H1 (cell line): Measurements from ENCODE around the gene ZNF106. TPM values are rescaled to one million over a fixed set of nuclear protein-coding genes. Genes with fewer than 3 reads are reported as not detected.

Experiments
- CTCF ChIA-PET: fragments of 300-600 bp; sonication (Branson Sonifier 250); formaldehyde crosslinking; loops from one replicate; lab custom pipeline; 2021; ENCODE audit not compliant: partially characterized antibody; lab: Charles Lee
- POLR2A ChIA-PET: fragments of 300-600 bp; sonication (Branson Sonifier 250); formaldehyde crosslinking; loops from one replicate; lab custom pipeline; 2021; ENCODE audit warnings: inconsistent platforms; ENCODE audit not compliant: partially characterized antibody; lab: Charles Lee
- DNase-seq, 2 experiments: peaks; one replicate each; pipeline versions ENCODE4 v3.0.0 to v3.0.0-alpha.2; 2010 to 2022; ENCODE audit warnings: low spot score in 2 of 2, low read depth in 1 of 2, mixed read lengths in 1 of 2
- FAIRE-seq: peaks from 2 replicates; lab custom pipeline; 2011; peaks lifted over from hg19 to GRCh38; lab: Jason Lieb, UNC
- H2AFZ ChIP-seq: 2 replicates; pipeline ENCODE4 v1.8.1; 2012; ENCODE audit warnings: low read length, inconsistent platforms
- H2AK5ac ChIP-seq: 2 replicates; pipeline ENCODE4 v1.6.1; 2013; ENCODE audit warnings: low read depth, low read length
- H2BK120ac ChIP-seq: replicated peaks from 2 replicates; pipeline ENCODE3; 2013; ENCODE audit warnings: low read depth, low read length, inconsistent platforms
- H2BK12ac ChIP-seq: 2 replicates; pipeline ENCODE4 v1.6.1; 2013; ENCODE audit warnings: low read depth, low read length
- H2BK15ac ChIP-seq: 2 replicates; pipeline ENCODE4 v1.6.1; 2013; ENCODE audit warnings: low read length
- H2BK20ac ChIP-seq: 2 replicates; pipeline ENCODE4 v1.6.1; 2013; ENCODE audit warnings: low read length
- H2BK5ac ChIP-seq: 2 replicates; pipeline ENCODE4 v1.6.1; 2013; ENCODE audit warnings: low read depth, low read length
- H3K14ac ChIP-seq: 2 replicates; pipeline ENCODE4 v1.6.1; 2013; ENCODE audit warnings: inconsistent platforms; ENCODE audit not compliant: insufficient read length
- H3K18ac ChIP-seq: 2 replicates; pipeline ENCODE4 v1.6.1; 2013; ENCODE audit warnings: low read length; ENCODE audit errors: extremely low read depth
- H3K23ac ChIP-seq: 2 replicates; pipeline ENCODE4 v1.6.1; 2013; ENCODE audit warnings: inconsistent platforms; ENCODE audit not compliant: insufficient read length
- H3K23me2 ChIP-seq: 2 replicates; pipeline ENCODE4 v1.6.1; 2013; ENCODE audit warnings: low read depth, low read length
- H3K27ac ChIP-seq: 2 replicates; pipeline ENCODE4 v1.6.1; 2011; ENCODE audit warnings: low read depth, low read length, inconsistent platforms
- H3K27me3 ChIP-seq, 4 experiments: replicated peaks in 1 of 4; 1 replicate in 1 of 4; 2 replicates in 3 of 4; pipeline versions ENCODE4 v1.6.1 to v1.8.1; 2011 to 2013; ENCODE audit warnings: low read length in 3 of 4, mild to moderate bottlenecking in 3 of 4, inconsistent platforms in 2 of 4, mixed read lengths in 2 of 4, moderate library complexity in 1 of 4; ENCODE audit not compliant: control insufficient read depth in 3 of 4, insufficient read depth in 3 of 4; ENCODE audit errors: extremely low read depth in 1 of 4
- H3K36me3 ChIP-seq, 4 experiments: 2 replicates each; pipeline versions ENCODE4 v1.6.1 to v1.8.1; 2011 to 2013; ENCODE audit warnings: mild to moderate bottlenecking in 4 of 4, low read length in 3 of 4, moderate library complexity in 2 of 4, control low read depth in 1 of 4, inconsistent platforms in 1 of 4; ENCODE audit not compliant: insufficient read depth in 4 of 4, control insufficient read depth in 2 of 4
- H3K4ac ChIP-seq: replicated peaks from 2 replicates; pipeline ENCODE3; 2013; ENCODE audit warnings: low read length, low read depth, mixed read lengths, inconsistent platforms; ENCODE audit not compliant: insufficient read length
- H3K4me1 ChIP-seq, 4 experiments: replicated peaks in 1 of 4; 1 replicate in 1 of 4; 2 replicates in 3 of 4; pipeline versions ENCODE4 v1.6.1 to v1.8.1; 2011 to 2013; ENCODE audit warnings: low read length in 3 of 4, inconsistent platforms in 2 of 4, mixed read lengths in 1 of 4; ENCODE audit not compliant: insufficient read depth in 4 of 4, control insufficient read depth in 3 of 4
- H3K4me2 ChIP-seq, 2 experiments: 2 replicates each; pipeline versions ENCODE4 v1.6.1 to v1.8.1; 2011 to 2013; ENCODE audit warnings: low read depth in 2 of 2, low read length in 2 of 2, control low read depth in 1 of 2, inconsistent platforms in 1 of 2, mild to moderate bottlenecking in 1 of 2; ENCODE audit not compliant: insufficient read depth in 1 of 2
- H3K4me3 ChIP-seq, 4 experiments: fragments of 200-600, 300-600 bp in 1 of 4; sonication (generic), shearing (Covaris generic), sonication (Bioruptor Twin) in 1 of 4; 2 replicates each; pipeline versions ENCODE4 v1.5.1 to v1.8.1; 2011 to 2016; ENCODE audit warnings: low read length in 4 of 4, low read depth in 3 of 4, control low read depth in 2 of 4, inconsistent platforms in 2 of 4, mild to moderate bottlenecking in 2 of 4, mixed read lengths in 1 of 4, moderate library complexity in 1 of 4; ENCODE audit not compliant: insufficient read depth in 2 of 4; ENCODE audit errors: extremely low read depth in 1 of 4
- H3K56ac ChIP-seq: replicated peaks from 2 replicates; pipeline ENCODE3; 2013; ENCODE audit warnings: low read depth, mild to moderate bottlenecking, mixed read lengths, low read length, inconsistent platforms; ENCODE audit not compliant: insufficient read length
- H3K79me1 ChIP-seq: 2 replicates; pipeline ENCODE4 v1.6.1; 2013; ENCODE audit warnings: low read depth, low read length, control low read depth
- H3K79me2 ChIP-seq, 2 experiments: 2 replicates each; pipeline versions ENCODE4 v1.6.1 to v1.8.1; 2012 to 2013; ENCODE audit warnings: low read length in 2 of 2, mild to moderate bottlenecking in 2 of 2, inconsistent platforms in 1 of 2; ENCODE audit not compliant: insufficient read depth in 2 of 2, control insufficient read depth in 1 of 2
- H3K9ac ChIP-seq, 4 experiments: replicated peaks in 1 of 4; 1 replicate in 1 of 4; 2 replicates in 3 of 4; pipeline versions ENCODE4 v1.6.1 to v1.8.1; 2011 to 2013; ENCODE audit warnings: low read depth in 3 of 4, low read length in 3 of 4, control low read depth in 2 of 4, mild to moderate bottlenecking in 2 of 4, moderate library complexity in 2 of 4, inconsistent platforms in 1 of 4; ENCODE audit errors: extremely low read depth in 1 of 4
- H3K9me3 ChIP-seq, 2 experiments: 2 replicates each; pipeline versions ENCODE4 v1.6.1 to v1.8.1; 2012 to 2013; ENCODE audit warnings: mild to moderate bottlenecking in 2 of 2, moderate library complexity in 2 of 2, control low read depth in 1 of 2, inconsistent platforms in 1 of 2, low read depth in 1 of 2, low read length in 1 of 2, mixed read lengths in 1 of 2; ENCODE audit not compliant: insufficient read depth in 2 of 2
- H4K20me1 ChIP-seq, 2 experiments: replicated peaks in 1 of 2; 2 replicates each; pipeline versions ENCODE3 to v1.8.1; 2011 to 2013; ENCODE audit warnings: inconsistent platforms in 2 of 2, low read length in 2 of 2, mild to moderate bottlenecking in 1 of 2; ENCODE audit not compliant: insufficient read depth in 2 of 2, control insufficient read depth in 1 of 2
- H4K5ac ChIP-seq: 2 replicates; pipeline ENCODE4 v1.6.1; 2013; ENCODE audit warnings: low read length, low read depth, mixed read lengths, inconsistent platforms; ENCODE audit not compliant: insufficient read length
- H4K8ac ChIP-seq: 2 replicates; pipeline ENCODE4 v1.8.0; 2013; ENCODE audit warnings: mild to moderate bottlenecking, moderate library complexity, low read length, inconsistent platforms; ENCODE audit not compliant: insufficient read depth; ENCODE audit errors: extremely low read depth
- H4K91ac ChIP-seq: replicated peaks from 2 replicates; pipeline ENCODE3; 2013; ENCODE audit warnings: low read length, mixed read lengths, inconsistent platforms; ENCODE audit not compliant: insufficient read length
- BACH1 ChIP-seq: IDR thresholded peaks from 2 replicates; pipeline ENCODE4 v1.6.1; 2012; ENCODE audit warnings: low read length, improper control_type of control experiment
- EGR1 ChIP-seq: IDR thresholded peaks from 2 replicates; pipeline ENCODE4 v1.6.1; 2011; ENCODE audit warnings: low read depth, low read length, borderline replicate concordance
- RBBP5 ChIP-seq: IDR thresholded peaks from 2 replicates; pipeline ENCODE4 v1.7.1; 2012; ENCODE audit warnings: low read depth, mild to moderate bottlenecking, inconsistent platforms, low read length, moderate library complexity, borderline replicate concordance
- SUZ12 ChIP-seq: fragments of 200-600 bp; sonication (generic); IDR thresholded peaks from 2 replicates; pipeline ENCODE4 v1.6.1; 2012; ENCODE audit warnings: mild to moderate bottlenecking, inconsistent platforms, low read length, moderate library complexity, mixed read lengths
- TCF12 ChIP-seq: IDR thresholded peaks from 2 replicates; pipeline ENCODE4 v1.6.1; 2011; ENCODE audit warnings: low read depth, mild to moderate bottlenecking, low read length
- WGBS, 2 experiments: shearing (Covaris generic) in 1 of 2; methylation state at CpG; one replicate each; pipeline versions ENCODE4 v1.1.6 to v1.1.7; 2013 to 2015; ENCODE audit warnings: low lambda C conversion rate in 2 of 2, mixed read lengths in 2 of 2, inconsistent platforms in 1 of 2, low coverage in 1 of 2, missing lambda C conversion rate in 1 of 2; ENCODE audit not compliant: insufficient replicate concordance in 2 of 2, insufficient coverage in 1 of 2, insufficient read length in 1 of 2; ENCODE audit errors: extremely low coverage in 1 of 2, missing lambda C conversion rate in 1 of 2; 5-methylcytosine and 5-hydroxymethylcytosine counted together
- polyA plus RNA-seq, 7 experiments: library from polyadenylated mRNA; depleted of rRNA in 3 of 7; stranded (reverse) in 5 of 7; unstranded in 2 of 7; fragments of >200 nt in 5 of 7; fragments of 200-250 nt in 2 of 7; gene quantifications; 1 replicate in 5 of 7; 2 replicates in 1 of 7; 4 replicates in 1 of 7; pipeline versions ENCODE4 v1.2.1 to v1.2.3, GENCODE V29; 2011 to 2013; ENCODE audit warnings: missing spikeins in 2 of 7, mixed read lengths in 2 of 7
- total RNA-seq: library from RNA; stranded (reverse); fragmentation: NEBNext Ultra II Directional; extraction: Animal tissue kit (Norgen Biotek cat#: 25700); gene quantifications from 2 replicates; pipeline ENCODE4 v1.2.1, GENCODE V29; 2021

ZNF106 gene
- total and polyA plus RNA-seq, 2 of the 8 experiments (the other 6 are each of a cell fraction or from before 2014, with no cell fraction given): 18.2 to 62.0 TPM

DNA sequence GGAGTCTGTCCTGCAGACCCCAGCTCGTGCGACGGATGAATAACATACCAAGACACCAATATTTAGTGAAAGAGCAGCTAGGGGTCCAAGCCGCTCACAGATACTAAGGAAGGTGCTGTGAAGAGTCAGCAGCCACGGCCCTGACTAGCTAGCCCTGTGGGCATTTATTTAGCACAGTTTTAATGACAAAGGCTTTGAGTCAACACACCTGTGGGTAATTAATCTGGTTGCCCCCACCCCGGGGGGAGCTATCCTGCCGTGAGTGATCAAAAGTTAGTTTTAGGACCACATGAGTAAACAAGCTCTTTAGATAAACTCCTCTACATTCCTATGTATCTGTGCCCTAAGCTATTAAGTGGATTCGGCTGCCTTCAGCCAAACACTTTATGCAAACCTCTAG, 112.9 kb downstream of the ZNF106 start:
- no peak overlapping the region for H3K14ac ChIP-seq
- no peak overlapping the region for H2AK5ac ChIP-seq
- no peaks in the 10 kb centered on the region for H3K79me2 ChIP-seq
- H3K79me1 ChIP-seq: no peaks in the 10 kb centered on the region
- no peaks in the 10 kb centered on the region for H3K4me1 ChIP-seq
- POLR2A ChIA-PET: interaction anchor here (1.0 kb wide), 2 partner anchors 13 to 17 kb away, joined by 3 read pairs; no protein-coding TSS in a partner anchor
- CTCF ChIA-PET: interaction anchor here (0.7 to 2.6 kb wide), 3 partner anchors 10 to 14 kb away, joined by 3 to 9 read pairs (median 8); no protein-coding TSS in a partner anchor
- H3K23me2 ChIP-seq: no peaks in the 10 kb centered on the region
- H2AFZ ChIP-seq: no peak overlapping the region
- H3K9me3 ChIP-seq: peaks cover 9 to 12% of the 10 kb centered on the region in 2 experiments; a peak in 3 of 4 replicates
- no peak overlapping the region for H3K23ac ChIP-seq
- no peak for TF ChIP-seq RBBP5
- no peak for TF ChIP-seq EGR1
- peak; percentile 92 for TF ChIP-seq TCF12
- TF ChIP-seq SUZ12: no peak
- TF ChIP-seq BACH1: no peak
- DNase-seq (no peak), FAIRE-seq (no peak)
- H3K27ac ChIP-seq: no peak overlapping the region
- no peak overlapping the region for H3K56ac ChIP-seq
- no peak overlapping the region for H4K91ac ChIP-seq
- no peak overlapping the region for H3K4me2 ChIP-seq
- no peaks in the 10 kb centered on the region for H4K20me1 ChIP-seq
- H2BK5ac ChIP-seq: no peak overlapping the region
- H3K4me3 ChIP-seq: no peak overlapping the region
- no peak overlapping the region for H2BK15ac ChIP-seq
- H3K18ac ChIP-seq: no peak overlapping the region
- H3K36me3 ChIP-seq: no peaks in the 10 kb centered on the region
- H4K5ac ChIP-seq: no peak overlapping the region
- H3K4ac ChIP-seq: no peak overlapping the region
- H2BK12ac ChIP-seq: no peak overlapping the region
- no peak overlapping the region for H4K8ac ChIP-seq
- WGBS, 2 experiments: 90% methylated on average over 8 of the region's 8 CpGs; no CpG with 5 or more reads in 1 of the 2 experiments
- H3K27me3 ChIP-seq: peaks cover 0 to 4% (median 0%) of the 10 kb centered on the region in 4 experiments; a peak in 1 of 7 replicates
- H3K9ac ChIP-seq: no peak overlapping the region
- H2BK120ac ChIP-seq: no peak overlapping the region
- no peak overlapping the region for H2BK20ac ChIP-seq
